Pulmonary artery endothelial cell (primary cell): Measurements from ENCODE around the gene AADACL2. TPM values are rescaled to one million over a fixed set of nuclear protein-coding genes. Genes with fewer than 3 reads are reported as not detected.

Experiments
- DNase-seq: peaks from one replicate; pipeline ENCODE4 v3.0.0-alpha.2; 2011; ENCODE audit warnings: low read depth, low spot score
- total RNA-seq: library from RNA; depleted of rRNA; stranded (reverse); fragments of >200 nt; gene quantifications from 2 replicates; pipeline ENCODE4 v1.2.3, GENCODE V29; 2014

The AADACL2 gene
- total RNA-seq, 1 donor from 2014 or later = not detected

DNA sequence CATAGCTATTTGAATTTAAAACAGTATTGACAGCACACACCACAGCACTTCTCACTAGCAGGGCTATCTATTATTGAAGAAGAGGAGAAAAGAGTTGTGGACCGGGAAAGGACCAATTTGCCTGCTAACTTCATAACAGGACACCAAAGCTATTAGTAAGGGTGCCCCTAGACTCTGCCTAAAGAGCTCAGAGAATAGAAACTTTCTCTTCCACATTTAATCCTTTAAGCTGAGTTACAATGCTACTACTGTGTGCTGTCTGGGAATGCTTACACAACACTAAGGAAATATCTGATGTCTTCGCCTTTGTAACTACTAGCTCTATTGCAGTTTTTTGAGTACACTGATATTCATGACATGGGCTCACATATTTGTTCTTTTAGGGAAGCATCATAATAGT, 66.7 kb downstream of the AADACL2 start:
- no peak for DNase-seq

DNA sequence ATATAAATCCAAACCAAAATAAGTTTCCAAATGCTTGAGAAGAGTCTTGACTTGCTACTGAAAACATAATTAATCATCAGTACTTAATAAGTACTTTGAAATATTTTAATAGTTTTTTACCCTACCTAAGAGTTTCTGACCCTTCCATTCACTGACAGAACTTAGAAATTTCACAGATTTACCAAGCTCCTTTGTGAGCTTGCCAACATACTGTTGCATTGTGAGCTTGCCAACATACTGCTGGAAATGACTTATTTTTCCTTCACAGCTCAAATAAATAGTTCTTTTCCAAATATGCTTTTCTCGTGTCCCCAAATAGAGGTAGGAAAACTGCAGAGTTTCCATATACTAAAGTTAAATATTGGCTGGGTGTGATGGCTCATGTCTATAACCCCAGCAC, 70.5 kb downstream of the AADACL2 start:
- DNase-seq = no peak

DNA sequence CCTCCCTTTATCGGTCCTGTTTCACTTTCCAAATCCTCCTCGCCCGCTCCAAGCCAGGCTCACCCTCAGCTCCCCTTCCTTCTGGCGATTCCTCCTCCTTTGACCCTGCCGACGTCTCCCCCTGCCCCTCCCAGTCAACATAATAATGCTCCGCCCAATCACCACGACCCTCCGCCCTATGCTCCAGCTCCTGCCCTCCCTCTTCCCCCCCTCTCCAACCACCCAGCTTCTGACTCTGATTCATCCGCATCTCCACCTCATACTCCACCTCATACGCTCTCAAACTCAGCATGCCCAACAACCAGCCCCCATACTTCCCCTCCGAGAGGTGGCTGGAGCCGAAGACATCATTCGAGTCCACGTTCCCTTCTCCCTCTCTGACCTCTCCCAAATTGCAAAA, 73.1 kb downstream of the AADACL2 start:
- DNase-seq = no peak

Other genes starting within 250 kb of the AADACL2 start
- not detected in 2 replicates for gene AADAC, start 80.2 kb downstream of the AADACL2 start, total RNA-seq
- gene SUCNR1, start 139.7 kb downstream of the AADACL2 start, total RNA-seq = under 0.01 TPM in 1 of 2 replicates, not detected in the other